ENCODE data around the gene SLC12A7.

GRCh38 chr5:1155191-1156032, 43.5 kb upstream of the SLC12A7 start:
- no peak for TF ChIP-seq CTCF (IDR thresholded peaks at IDR 0.05)
- TF ChIP-seq POLR2A (IDR thresholded peaks at IDR 0.05) = no peak

Measured in thyroid gland (tissue), 4 donors.